Astrocyte (in vitro differentiated cells and primary cell): ENCODE measurements around the gene FAM171A2. TPM values are rescaled to one million over a fixed set of nuclear protein-coding genes. Genes with fewer than 3 reads are reported as not detected.
"Not testable (repeated sequence)": the region's sequence is repeated elsewhere in the genome, so short reads cannot be mapped to it uniquely, and the experiment has no call there.

Source experiments
- DNase-seq: peaks from one replicate; pipeline ENCODE4 v3.0.0-alpha.2; 2010; ENCODE audit warnings: low read depth
- FAIRE-seq: peaks from 2 replicates; lab custom pipeline; 2011; peaks lifted over from hg19 to GRCh38; lab: Jason Lieb, UNC
- H2AFZ ChIP-seq: 2 replicates; pipeline ENCODE4 v1.6.0; 2012; ENCODE audit warnings: low read depth, low read length, inconsistent platforms
- H3K27ac ChIP-seq: 2 replicates; pipeline ENCODE4 v1.5.1; 2011; ENCODE audit warnings: low read depth, low read length, inconsistent platforms
- H3K27me3 ChIP-seq: 2 replicates; pipeline ENCODE4 v1.6.0; 2011; ENCODE audit warnings: low read length, inconsistent platforms; ENCODE audit not compliant: insufficient read depth
- H3K36me3 ChIP-seq: 2 replicates; pipeline ENCODE4 v1.5.1; 2011; ENCODE audit warnings: low read length, inconsistent platforms; ENCODE audit not compliant: insufficient read depth
- H3K4me1 ChIP-seq: 2 replicates; pipeline ENCODE4 v1.5.1; 2011; ENCODE audit warnings: low read length, inconsistent platforms; ENCODE audit not compliant: insufficient read depth
- H3K4me2 ChIP-seq: 2 replicates; pipeline ENCODE4 v1.6.0; 2012; ENCODE audit warnings: low read length, inconsistent platforms
- H3K4me3 ChIP-seq: 2 replicates; pipeline ENCODE4 v1.5.1; 2011; ENCODE audit warnings: low read depth, mild to moderate bottlenecking, low read length, inconsistent platforms; ENCODE audit not compliant: insufficient read depth
- H3K79me2 ChIP-seq: 2 replicates; pipeline ENCODE4 v1.6.0; 2012; ENCODE audit warnings: mild to moderate bottlenecking, low read length, inconsistent platforms; ENCODE audit not compliant: insufficient read depth
- H3K9ac ChIP-seq: 2 replicates; pipeline ENCODE4 v1.6.0; 2012; ENCODE audit warnings: mild to moderate bottlenecking, low read length, inconsistent platforms
- H3K9me3 ChIP-seq: 2 replicates; pipeline ENCODE4 v1.5.1; 2012; ENCODE audit warnings: low read depth, mild to moderate bottlenecking, low read length, inconsistent platforms; ENCODE audit not compliant: insufficient read depth
- H4K20me1 ChIP-seq: 2 replicates; pipeline ENCODE4 v1.6.0; 2012; ENCODE audit warnings: low read length, inconsistent platforms; ENCODE audit not compliant: insufficient read depth
- H3K27ac Mint-ChIP-seq: one replicate; pipeline ENCODE4 v1.8.0; 2021; ENCODE audit warnings: mild to moderate bottlenecking, mixed read lengths; ENCODE audit not compliant: unreplicated experiment
- H3K27me3 Mint-ChIP-seq: one replicate; pipeline ENCODE4 v1.8.0; 2021; ENCODE audit warnings: low read depth, mixed read lengths; ENCODE audit not compliant: unreplicated experiment
- H3K36me3 Mint-ChIP-seq: one replicate; pipeline ENCODE4 v1.8.0; 2021; ENCODE audit warnings: low read depth, mixed read lengths; ENCODE audit not compliant: unreplicated experiment
- H3K4me1 Mint-ChIP-seq: one replicate; pipeline ENCODE4 v1.8.0; 2021; ENCODE audit warnings: low read depth, mixed read lengths; ENCODE audit not compliant: unreplicated experiment
- H3K4me3 Mint-ChIP-seq: one replicate; pipeline ENCODE4 v1.8.0; 2021; ENCODE audit warnings: mild to moderate bottlenecking, moderate library complexity, mixed read lengths; ENCODE audit not compliant: unreplicated experiment
- H3K9me3 Mint-ChIP-seq: one replicate; pipeline ENCODE4 v1.8.0; 2021; ENCODE audit warnings: mild to moderate bottlenecking, mixed read lengths; ENCODE audit not compliant: unreplicated experiment
- EZH2 ChIP-seq: IDR thresholded peaks from 2 replicates; pipeline ENCODE4 v1.6.1; 2012; ENCODE audit warnings: mild to moderate bottlenecking, low read length, inconsistent platforms; ENCODE audit not compliant: insufficient read depth
- total RNA-seq: library from RNA; stranded (reverse); gene quantifications from 2 replicates; pipeline ENCODE4 v1.2.1, GENCODE V29; 2021
- TF ChIP-seq, protein P1 (sequence below): IDR thresholded peaks from 2 replicates; pipeline ENCODE4 v1.5.1; 2011; ENCODE audit warnings: low read depth, mild to moderate bottlenecking, inconsistent platforms, low read length, moderate library complexity; ENCODE audit not compliant: insufficient read depth

Gene FAM171A2
- total RNA-seq, 1 donor from 2014 or later, result 18.2 TPM

DNA sequence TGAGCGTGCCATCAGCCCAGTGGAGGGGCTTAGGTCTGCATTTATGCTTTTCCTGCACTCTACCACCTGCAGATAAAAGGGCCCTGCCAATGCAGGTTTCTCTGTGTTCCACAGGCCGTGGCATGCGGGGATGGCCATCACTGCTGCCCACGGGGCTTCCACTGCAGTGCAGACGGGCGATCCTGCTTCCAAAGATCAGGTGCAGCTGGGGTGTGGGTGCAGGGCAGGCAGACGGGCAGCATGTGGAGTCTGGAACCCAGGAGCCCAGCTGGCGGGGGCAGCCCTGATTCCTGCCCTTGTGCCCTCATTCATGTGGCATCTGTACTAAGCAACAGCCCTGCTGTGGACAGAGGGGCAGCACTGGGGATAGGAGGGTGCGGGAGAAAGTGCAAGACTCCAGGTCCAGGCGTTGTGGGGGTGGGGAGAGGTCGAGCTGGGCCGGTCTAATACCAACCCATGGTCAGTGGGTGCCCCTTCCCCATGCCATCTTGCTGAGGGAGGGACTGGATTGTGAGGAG is 14.0 kb downstream of the FAM171A2 start:
- Histone ChIP-seq H3K79me2 (peaks cover 13% of the 10 kb centered on the region), H3K4me1 (no peaks in the 10 kb centered on the region), H3K36me3 (no peaks in the 10 kb centered on the region), H4K20me1 (peaks cover 61% of the 10 kb centered on the region), H3K9me3 (no peaks in the 10 kb centered on the region), H3K27ac (no peak overlapping the region), H3K9ac (no peak overlapping the region), H3K27me3 (no peaks in the 10 kb centered on the region), H3K4me2 (no peak overlapping the region), H3K4me3 (no peak overlapping the region), H2AFZ (no peak overlapping the region)
- Mint-ChIP-seq H3K27me3 (peaks cover 5% of the 10 kb centered on the region), H3K4me3 (no peak overlapping the region), H3K4me1 (peaks cover 2% of the 10 kb centered on the region), H3K27ac (no peak overlapping the region), H3K36me3 (peaks cover 10% of the 10 kb centered on the region), H3K9me3 (no peaks in the 10 kb centered on the region)
- FAIRE-seq (no peak), DNase-seq (no peak)
- no peak for TF ChIP-seq EZH2
- TF ChIP-seq, protein P1, sequence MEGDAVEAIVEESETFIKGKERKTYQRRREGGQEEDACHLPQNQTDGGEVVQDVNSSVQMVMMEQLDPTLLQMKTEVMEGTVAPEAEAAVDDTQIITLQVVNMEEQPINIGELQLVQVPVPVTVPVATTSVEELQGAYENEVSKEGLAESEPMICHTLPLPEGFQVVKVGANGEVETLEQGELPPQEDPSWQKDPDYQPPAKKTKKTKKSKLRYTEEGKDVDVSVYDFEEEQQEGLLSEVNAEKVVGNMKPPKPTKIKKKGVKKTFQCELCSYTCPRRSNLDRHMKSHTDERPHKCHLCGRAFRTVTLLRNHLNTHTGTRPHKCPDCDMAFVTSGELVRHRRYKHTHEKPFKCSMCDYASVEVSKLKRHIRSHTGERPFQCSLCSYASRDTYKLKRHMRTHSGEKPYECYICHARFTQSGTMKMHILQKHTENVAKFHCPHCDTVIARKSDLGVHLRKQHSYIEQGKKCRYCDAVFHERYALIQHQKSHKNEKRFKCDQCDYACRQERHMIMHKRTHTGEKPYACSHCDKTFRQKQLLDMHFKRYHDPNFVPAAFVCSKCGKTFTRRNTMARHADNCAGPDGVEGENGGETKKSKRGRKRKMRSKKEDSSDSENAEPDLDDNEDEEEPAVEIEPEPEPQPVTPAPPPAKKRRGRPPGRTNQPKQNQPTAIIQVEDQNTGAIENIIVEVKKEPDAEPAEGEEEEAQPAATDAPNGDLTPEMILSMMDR, result no peak

DNA sequence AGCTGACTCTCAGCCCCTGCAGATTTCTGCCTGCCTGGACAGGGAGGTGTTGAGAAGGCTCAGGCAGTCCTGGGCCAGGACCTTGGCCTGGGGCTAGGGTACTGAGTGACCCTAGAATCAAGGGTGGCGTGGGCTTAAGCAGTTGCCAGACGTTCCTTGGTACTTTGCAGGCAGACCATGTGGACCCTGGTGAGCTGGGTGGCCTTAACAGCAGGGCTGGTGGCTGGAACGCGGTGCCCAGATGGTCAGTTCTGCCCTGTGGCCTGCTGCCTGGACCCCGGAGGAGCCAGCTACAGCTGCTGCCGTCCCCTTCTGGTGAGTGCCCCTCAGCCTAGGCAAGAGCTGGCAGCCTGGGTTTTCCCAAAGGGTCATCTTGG is 14.7 kb downstream of the FAM171A2 start:
- Mint-ChIP-seq H3K27me3 (peaks cover 5% of the 10 kb centered on the region), H3K36me3 (peaks cover 10% of the 10 kb centered on the region), H3K27ac (no peak overlapping the region), H3K9me3 (no peaks in the 10 kb centered on the region), H3K4me3 (no peak overlapping the region), H3K4me1 (peaks cover 2% of the 10 kb centered on the region)
- DNase-seq (no peak), FAIRE-seq (no peak)
- Histone ChIP-seq H2AFZ (no peak overlapping the region), H3K36me3 (no peaks in the 10 kb centered on the region), H3K9ac (no peak overlapping the region), H4K20me1 (peaks cover 61% of the 10 kb centered on the region), H3K79me2 (peaks cover 13% of the 10 kb centered on the region), H3K4me2 (no peak overlapping the region), H3K4me3 (no peak overlapping the region), H3K27me3 (no peaks in the 10 kb centered on the region), H3K4me1 (no peaks in the 10 kb centered on the region), H3K27ac (no peak overlapping the region), H3K9me3 (no peaks in the 10 kb centered on the region)
- TF ChIP-seq, protein P1, result no peak
- no peak for TF ChIP-seq EZH2

DNA sequence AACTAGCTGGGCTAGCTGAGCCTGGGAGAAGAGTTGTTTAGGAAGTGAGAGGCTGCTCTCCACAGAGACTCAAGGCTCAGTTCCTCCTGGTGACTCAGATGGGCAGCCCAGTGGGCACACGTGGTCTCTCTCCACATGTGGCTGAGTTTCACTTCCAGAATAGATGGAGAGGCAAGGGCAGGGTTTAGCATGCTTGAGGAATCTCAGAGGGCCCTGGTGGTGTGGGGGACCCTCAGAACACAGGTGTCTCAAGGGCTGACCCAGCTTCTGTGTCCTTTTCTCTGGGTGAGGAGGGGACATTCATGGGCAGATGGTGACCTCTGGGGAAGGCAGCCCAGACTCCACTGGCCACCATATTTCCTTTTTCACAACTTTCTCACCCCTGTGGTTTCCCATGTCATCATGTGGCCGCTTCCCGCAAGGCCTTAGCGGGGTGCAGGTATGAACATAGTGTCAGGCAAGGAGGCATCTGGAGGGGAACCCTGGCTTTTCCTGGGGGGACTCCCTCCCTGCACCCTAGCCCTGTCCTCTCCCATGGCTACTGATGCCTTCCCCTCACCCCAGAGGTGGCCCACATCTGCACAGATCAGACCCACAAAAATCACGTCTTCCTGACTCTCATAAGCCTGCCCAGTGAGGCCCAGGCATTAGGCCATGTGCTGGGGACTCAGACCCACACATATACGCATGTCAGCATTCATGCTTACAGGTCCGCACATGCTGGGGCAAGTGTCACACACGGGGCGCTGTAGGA is 15.2 kb downstream of the FAM171A2 start:
- Histone ChIP-seq H3K27ac (no peak overlapping the region), H3K9ac (no peak overlapping the region), H3K79me2 (peaks cover 13% of the 10 kb centered on the region), H3K27me3 (no peaks in the 10 kb centered on the region), H3K4me2 (no peak overlapping the region), H4K20me1 (peaks cover 61% of the 10 kb centered on the region), H3K4me1 (no peaks in the 10 kb centered on the region), H2AFZ (no peak overlapping the region), H3K4me3 (no peak overlapping the region), H3K9me3 (no peaks in the 10 kb centered on the region), H3K36me3 (no peaks in the 10 kb centered on the region)
- no peak for FAIRE-seq
- no peak for DNase-seq
- Mint-ChIP-seq H3K36me3 (peaks cover 10% of the 10 kb centered on the region), H3K9me3 (no peaks in the 10 kb centered on the region), H3K4me3 (no peak overlapping the region), H3K27ac (no peak overlapping the region), H3K27me3 (peaks cover 11% of the 10 kb centered on the region), H3K4me1 (peaks cover 2% of the 10 kb centered on the region)
- TF ChIP-seq, protein P1, result no peak
- no peak for TF ChIP-seq EZH2

DNA sequence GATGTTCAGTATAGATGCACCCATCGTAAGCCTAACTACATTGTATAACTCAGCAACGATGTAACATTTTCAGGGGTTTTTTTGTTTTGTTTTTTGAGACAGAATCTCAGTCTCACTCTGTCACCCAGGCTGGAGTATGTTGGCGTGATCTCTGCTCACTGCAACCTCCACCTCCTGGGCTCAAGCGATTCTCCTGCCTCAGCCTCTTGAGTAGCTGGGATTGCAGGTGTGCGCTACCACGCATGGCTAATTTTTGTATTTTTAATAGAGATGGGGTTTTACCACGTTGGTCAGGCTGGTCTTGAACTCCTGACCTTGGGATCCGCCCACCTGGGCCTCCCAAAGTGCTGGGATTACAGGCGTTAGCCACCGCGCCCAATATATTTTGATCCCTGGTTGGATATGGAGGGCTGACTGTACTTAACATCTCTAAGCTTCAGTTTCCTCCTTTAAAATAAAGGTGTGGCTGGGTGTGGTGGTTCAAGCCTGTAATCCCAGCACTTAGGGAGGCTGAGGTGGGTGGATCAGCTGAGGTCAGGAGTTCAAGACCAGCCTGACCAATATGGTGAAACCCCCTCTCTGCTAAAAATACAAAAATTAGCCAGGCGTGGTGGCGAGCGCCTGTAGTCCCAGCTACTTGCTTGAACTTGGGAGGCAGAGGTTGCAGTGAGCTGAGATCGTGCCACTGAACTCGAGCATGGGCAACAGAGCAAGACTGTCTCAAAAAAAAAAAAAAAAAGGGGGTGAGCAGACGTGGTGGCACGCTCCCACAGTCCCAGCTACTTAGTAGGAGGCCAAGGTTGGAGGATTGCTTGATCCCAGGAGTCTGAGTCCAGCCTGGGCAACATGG is 16.2 kb downstream of the FAM171A2 start:
- H3K36me3 Mint-ChIP-seq, H3K27me3 ChIP-seq, H3K9me3 Mint-ChIP-seq, H3K4me3 ChIP-seq, H3K27ac ChIP-seq, H3K27ac Mint-ChIP-seq, DNase-seq, H3K36me3 ChIP-seq, H3K9me3 ChIP-seq, H2AFZ ChIP-seq, H3K4me1 ChIP-seq, H3K4me1 Mint-ChIP-seq, FAIRE-seq, H3K4me2 ChIP-seq, H3K9ac ChIP-seq: not testable (repeated sequence)
- Mint-ChIP-seq H3K4me3 (peak overlapping the region; percentile 14), H3K27me3 (peaks cover 14% of the 10 kb centered on the region)
- H3K79me2 ChIP-seq, result peaks cover 13% of the 10 kb centered on the region
- peaks cover 51% of the 10 kb centered on the region for H4K20me1 ChIP-seq
